Measurements from ENCODE around the gene EDAR.

- no peak for TF ChIP-seq EP300 (IDR thresholded peaks at IDR 0.05; ENCODE audit: borderline replicate concordance)
- no peak for TF ChIP-seq TEAD4 (IDR thresholded peaks at IDR 0.05)
- no peak for TF ChIP-seq TAF1 (IDR thresholded peaks at IDR 0.05; ENCODE audit: low read depth)
- TF ChIP-seq TCF12 (IDR thresholded peaks at IDR 0.05; ENCODE audit: low read depth), result no peak
- TF ChIP-seq, protein P1, sequence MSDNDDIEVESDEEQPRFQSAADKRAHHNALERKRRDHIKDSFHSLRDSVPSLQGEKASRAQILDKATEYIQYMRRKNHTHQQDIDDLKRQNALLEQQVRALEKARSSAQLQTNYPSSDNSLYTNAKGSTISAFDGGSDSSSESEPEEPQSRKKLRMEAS (IDR thresholded peaks at IDR 0.05), result no peak
- no peak for TF ChIP-seq YY1 (IDR thresholded peaks at IDR 0.05; ENCODE audit: low read depth)
- TF ChIP-seq, protein P2, sequence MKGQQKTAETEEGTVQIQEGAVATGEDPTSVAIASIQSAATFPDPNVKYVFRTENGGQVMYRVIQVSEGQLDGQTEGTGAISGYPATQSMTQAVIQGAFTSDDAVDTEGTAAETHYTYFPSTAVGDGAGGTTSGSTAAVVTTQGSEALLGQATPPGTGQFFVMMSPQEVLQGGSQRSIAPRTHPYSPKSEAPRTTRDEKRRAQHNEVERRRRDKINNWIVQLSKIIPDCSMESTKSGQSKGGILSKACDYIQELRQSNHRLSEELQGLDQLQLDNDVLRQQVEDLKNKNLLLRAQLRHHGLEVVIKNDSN (IDR thresholded peaks at IDR 0.05), result no peak
These were observed 136.6 kb downstream of the EDAR start for GRCh38 chr2:108852375-108852774.

Data from Ishikawa (cell line).